Ascending aorta (tissue), 2 donors: Measurements from ENCODE around the gene GALNT15. TPM values are rescaled to one million over a fixed set of nuclear protein-coding genes. Genes with fewer than 3 reads are reported as not detected.

ENCODE experiments used
- DNase-seq, 2 donors: peaks; one replicate each; pipeline ENCODE4 v3.0.0-alpha.2; 2019; ENCODE audit warnings: low spot score in 2 of 2
- H3K27ac ChIP-seq, 2 donors: fragments of 200-600 bp; sonication (generic); one replicate each; pipeline ENCODE4 v1.5.1; 2016 to 2017; ENCODE audit warnings: mild to moderate bottlenecking in 1 of 2
- H3K27me3 ChIP-seq: fragments of 200-600 bp; sonication (generic); one replicate; pipeline ENCODE4 v1.5.1; 2017
- H3K36me3 ChIP-seq, 2 donors: fragments of 200-600 bp; sonication (generic); one replicate each; pipeline ENCODE4 v1.5.1; 2016
- H3K4me1 ChIP-seq, 2 donors: fragments of 200-600 bp; sonication (generic); one replicate each; pipeline ENCODE4 v1.5.1; 2016 to 2017; ENCODE audit warnings: mild to moderate bottlenecking in 1 of 2
- H3K4me3 ChIP-seq, 2 donors: fragments of 200-600 bp; sonication (generic); one replicate each; pipeline ENCODE4 v1.5.1; 2016 to 2017; ENCODE audit warnings: mild to moderate bottlenecking in 1 of 2
- H3K9me3 ChIP-seq, 2 donors: fragments of 200-600 bp; sonication (generic); one replicate each; pipeline ENCODE4 v1.5.1; 2016
- intact Hi-C: fragments of 100-400 bp; cut with DNase I; formaldehyde crosslinking; loops from one replicate; pipeline ENCODE4 v1.15.1; 2023
- total RNA-seq: library from RNA; depleted of rRNA; stranded (reverse); fragments of >200 nt; gene quantifications from one replicate; pipeline ENCODE4 v1.1.0, GENCODE V29; 2016
- TF ChIP-seq, protein P1 (sequence below), 3 experiments: fragments of 200-600 bp in 2 of 3; fragments of 450-650 bp in 1 of 3; sonication (generic) in 2 of 3; IDR thresholded peaks; one replicate each; pipeline ENCODE4 v1.5.1; 2016 to 2019; ENCODE audit warnings: antibody characterized with exemption in 3 of 3, mild to moderate bottlenecking in 1 of 3, moderate library complexity in 1 of 3

GALNT15 gene
- total RNA-seq, 1 donor from 2014 or later = 222 TPM

DNA sequence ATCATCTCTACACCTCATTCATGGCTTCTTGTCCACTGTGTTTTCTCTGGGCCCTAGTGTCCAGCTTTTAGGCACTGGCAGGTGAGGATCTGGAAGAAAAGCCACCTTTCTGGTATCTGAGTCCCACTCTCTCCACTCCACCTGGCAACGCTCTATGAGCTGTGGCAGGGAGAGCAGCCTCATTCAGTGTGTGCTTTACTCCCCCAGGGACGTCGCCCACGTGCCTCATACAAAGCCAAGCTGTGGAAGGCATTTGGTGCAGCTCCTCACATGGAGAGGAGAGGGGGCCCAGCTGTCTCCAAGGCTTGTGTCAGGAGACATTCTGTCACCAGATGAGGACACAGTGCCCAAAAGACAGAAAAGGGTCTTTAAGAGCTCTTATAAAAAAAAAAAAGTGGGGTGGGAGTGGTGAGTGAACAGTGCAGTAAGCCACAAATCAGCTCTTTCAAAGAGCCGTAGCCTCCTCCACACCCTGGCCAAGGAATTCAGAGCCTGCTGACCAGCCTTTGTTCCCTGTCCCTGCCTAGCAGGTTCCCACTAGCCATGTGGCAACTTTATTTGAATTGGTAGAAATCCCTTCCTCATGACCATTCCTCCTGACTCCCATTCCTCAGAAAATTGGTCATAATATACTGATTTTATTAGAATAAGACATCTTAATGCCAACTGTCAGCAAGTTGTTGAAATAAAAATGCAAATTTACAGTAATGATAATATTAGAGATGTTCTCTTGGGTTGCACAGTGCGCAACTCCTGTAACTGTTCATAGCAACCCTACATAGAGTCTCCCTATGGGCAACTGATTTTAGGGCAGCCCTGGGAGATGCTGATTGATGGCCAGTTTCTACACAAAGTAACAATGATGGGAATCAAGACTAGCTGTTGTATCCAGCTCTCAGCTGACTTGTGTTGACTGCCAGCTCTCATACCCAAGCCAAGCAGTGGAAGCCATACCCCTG lies 29.5 kb downstream of the GALNT15 start:
- Histone ChIP-seq H3K27me3 (no peaks in the 10 kb centered on the region), H3K9me3 (no peaks in the 10 kb centered on the region), H3K4me3 (no peak overlapping the region), H3K4me1 (no peaks in the 10 kb centered on the region), H3K36me3 (peaks cover 12 to 85% of the 10 kb centered on the region in 2 donors), H3K27ac (no peak overlapping the region)
- intact Hi-C loops = no loop called here
- TF ChIP-seq, protein P1, sequence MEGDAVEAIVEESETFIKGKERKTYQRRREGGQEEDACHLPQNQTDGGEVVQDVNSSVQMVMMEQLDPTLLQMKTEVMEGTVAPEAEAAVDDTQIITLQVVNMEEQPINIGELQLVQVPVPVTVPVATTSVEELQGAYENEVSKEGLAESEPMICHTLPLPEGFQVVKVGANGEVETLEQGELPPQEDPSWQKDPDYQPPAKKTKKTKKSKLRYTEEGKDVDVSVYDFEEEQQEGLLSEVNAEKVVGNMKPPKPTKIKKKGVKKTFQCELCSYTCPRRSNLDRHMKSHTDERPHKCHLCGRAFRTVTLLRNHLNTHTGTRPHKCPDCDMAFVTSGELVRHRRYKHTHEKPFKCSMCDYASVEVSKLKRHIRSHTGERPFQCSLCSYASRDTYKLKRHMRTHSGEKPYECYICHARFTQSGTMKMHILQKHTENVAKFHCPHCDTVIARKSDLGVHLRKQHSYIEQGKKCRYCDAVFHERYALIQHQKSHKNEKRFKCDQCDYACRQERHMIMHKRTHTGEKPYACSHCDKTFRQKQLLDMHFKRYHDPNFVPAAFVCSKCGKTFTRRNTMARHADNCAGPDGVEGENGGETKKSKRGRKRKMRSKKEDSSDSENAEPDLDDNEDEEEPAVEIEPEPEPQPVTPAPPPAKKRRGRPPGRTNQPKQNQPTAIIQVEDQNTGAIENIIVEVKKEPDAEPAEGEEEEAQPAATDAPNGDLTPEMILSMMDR (IDR thresholded peaks at IDR 0.05) = no peak
- DNase-seq = no peak

DNA sequence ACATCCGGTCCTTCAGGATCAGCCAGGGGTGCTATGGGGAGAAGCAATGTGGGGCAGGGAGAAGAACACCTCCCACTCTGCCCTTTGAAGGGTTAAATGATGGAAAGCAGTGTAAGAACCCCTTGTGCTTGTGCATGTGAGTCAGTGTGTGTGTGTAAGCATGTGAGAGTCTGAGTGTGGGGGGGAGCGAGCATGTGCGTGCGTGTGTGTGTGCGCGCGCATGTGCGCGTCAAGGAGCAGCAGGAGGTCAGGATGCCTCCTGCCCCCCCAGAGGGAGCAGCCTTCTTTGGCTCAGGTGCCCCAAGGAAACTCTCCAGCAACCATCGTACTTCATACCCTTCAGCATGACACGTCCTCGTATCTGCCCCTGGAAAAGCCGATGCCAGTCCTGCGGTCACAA lies 30.3 kb downstream of the GALNT15 start:
- TF ChIP-seq, protein P1 (IDR thresholded peaks at IDR 0.05) = no peak
- intact Hi-C loops = no loop called here

DNA sequence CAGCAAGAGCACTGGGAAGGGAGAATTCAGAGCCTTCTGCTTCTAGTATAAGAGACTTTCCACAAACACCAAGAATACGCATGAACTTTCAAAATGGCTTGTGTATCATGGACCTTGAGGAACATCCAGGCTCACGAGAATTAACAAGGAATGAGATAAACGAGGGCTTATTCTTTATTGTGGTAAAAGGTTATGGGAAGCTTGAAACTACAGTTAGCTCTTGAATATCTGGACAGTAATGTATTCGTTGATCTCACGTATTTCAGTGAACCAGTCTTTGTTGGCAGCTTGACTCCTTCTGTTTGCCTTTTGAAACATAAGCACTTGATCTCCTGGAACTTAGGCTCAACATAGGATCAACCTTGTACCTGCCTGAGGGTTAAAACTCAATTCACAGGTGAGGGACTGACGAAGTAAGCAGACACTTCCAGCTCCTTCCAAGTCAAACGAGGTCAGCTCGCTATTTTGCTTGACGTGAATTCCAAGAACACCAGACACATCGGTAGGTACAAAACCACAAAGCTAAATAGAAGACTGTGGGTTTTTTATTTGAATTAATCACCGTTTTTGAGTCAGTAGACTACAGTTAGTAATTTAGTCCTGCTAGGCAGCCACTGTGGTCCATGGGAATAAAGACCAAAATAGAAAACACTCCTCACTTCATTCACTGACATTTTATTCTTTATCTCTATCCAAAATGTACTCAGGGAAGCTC lies 30.8 kb downstream of the GALNT15 start:
- DNase-seq = no peak
- intact Hi-C loops = no loop called here
- Histone ChIP-seq H3K9me3 (no peaks in the 10 kb centered on the region), H3K27ac (no peak overlapping the region), H3K4me3 (no peak overlapping the region), H3K4me1 (no peaks in the 10 kb centered on the region), H3K36me3 (peaks cover 18 to 87% of the 10 kb centered on the region in 2 donors), H3K27me3 (no peaks in the 10 kb centered on the region)
- TF ChIP-seq, protein P1 (IDR thresholded peaks at IDR 0.05) = no peak

More for the DNA sequence above, 30.3 kb downstream of the GALNT15 start:
- Histone ChIP-seq H3K27ac (no peak overlapping the region), H3K9me3 (no peaks in the 10 kb centered on the region), H3K4me3 (no peak overlapping the region), H3K36me3 (peaks cover 17 to 85% of the 10 kb centered on the region in 2 donors), H3K27me3 (no peaks in the 10 kb centered on the region), H3K4me1 (no peaks in the 10 kb centered on the region)
- DNase-seq = no peak

DNA sequence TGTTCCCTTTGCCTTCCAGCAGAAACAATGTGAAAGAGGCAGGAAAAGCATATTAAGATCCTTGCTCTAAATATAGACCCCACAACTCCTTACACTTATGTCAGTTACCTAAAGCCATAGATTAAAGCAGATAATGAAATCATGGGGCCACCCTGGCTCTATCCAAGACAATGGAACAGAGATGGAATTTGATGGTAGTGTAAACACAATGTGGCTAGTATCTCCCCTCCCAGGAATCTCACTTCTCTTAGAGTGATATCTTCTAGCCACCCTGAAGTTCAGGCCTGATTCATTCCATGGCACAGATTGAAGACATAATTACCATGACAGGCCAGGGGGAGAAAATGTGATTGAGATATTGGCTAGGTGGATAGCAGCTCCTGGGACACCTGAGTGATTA lies 32.6 kb downstream of the GALNT15 start:
- peaks cover 18 to 89% of the 10 kb centered on the region in 2 donors for H3K36me3 ChIP-seq
- no peaks in the 10 kb centered on the region for H3K4me1 ChIP-seq
- no peaks in the 10 kb centered on the region for H3K27me3 ChIP-seq
- H3K27ac ChIP-seq = no peak overlapping the region
- no peaks in the 10 kb centered on the region for H3K9me3 ChIP-seq
- intact Hi-C loops = no loop called here
- no peak for DNase-seq
- TF ChIP-seq, protein P1 (IDR thresholded peaks at IDR 0.05) = no peak
- no peak overlapping the region for H3K4me3 ChIP-seq

DNA sequence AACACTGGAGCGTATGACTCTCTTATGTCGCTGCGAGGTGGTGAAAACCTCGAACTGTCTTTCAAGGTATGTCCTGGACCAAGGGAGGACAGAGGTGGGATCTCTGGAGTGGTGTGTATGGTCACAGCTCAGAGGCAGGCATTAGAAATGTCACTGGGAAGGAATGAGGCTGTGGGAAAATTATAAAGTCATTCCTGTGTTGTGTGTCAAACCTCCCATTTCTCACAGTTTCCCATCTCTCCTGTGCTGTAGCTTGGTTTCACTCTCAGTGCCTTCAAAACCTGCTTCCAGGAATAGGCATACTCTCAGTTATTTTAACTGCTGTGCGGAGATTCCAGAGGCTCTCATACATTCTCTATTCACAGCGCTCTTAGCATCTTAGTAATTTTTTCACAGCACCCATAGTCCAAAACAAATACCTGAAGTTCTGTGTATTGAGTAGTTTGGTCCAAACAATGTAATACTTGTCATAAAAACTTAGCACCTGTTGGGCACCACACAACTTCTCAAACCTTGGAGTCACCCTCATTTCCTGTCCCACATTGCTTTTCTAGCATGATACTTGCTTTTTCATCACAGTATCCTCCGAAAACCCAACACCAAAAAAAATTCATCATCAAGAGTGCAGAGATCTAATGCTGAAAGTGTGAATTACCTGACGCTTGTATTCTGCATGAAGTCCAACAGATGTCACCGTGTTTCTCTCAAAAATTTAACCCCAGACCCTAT lies 36.9 kb downstream of the GALNT15 start:
- Histone ChIP-seq H3K9me3 (no peaks in the 10 kb centered on the region), H3K4me3 (no peak overlapping the region), H3K27ac (no peak overlapping the region), H3K36me3 (peaks cover 15 to 78% of the 10 kb centered on the region in 2 donors), H3K4me1 (no peaks in the 10 kb centered on the region), H3K27me3 (no peaks in the 10 kb centered on the region)
- DNase-seq = no peak
- TF ChIP-seq, protein P1 (IDR thresholded peaks at IDR 0.05) = no peak
- intact Hi-C loops = no loop called here
